Measurements from ENCODE around the gene FBXW11. TPM values are rescaled to one million over a fixed set of nuclear protein-coding genes. Genes with fewer than 3 reads are reported as not detected.
A peak's percentile ranks its signal among the peaks of the same experiment; 100 is the strongest.

The FBXW11 gene
- total RNA-seq, 1 experiment from 2014 or later, result 52.0 TPM

- H3K36me3 ChIP-seq (ENCODE audit: control insufficient read depth in 1 of 2, insufficient read depth in 2 of 2, low read length in 2 of 2), result no peaks in the 10 kb centered on the region
- ChIA-PET RAD21 (ENCODE audit: low non-redundant PET in 1 of 2, low total read pairs in 2 of 2, uncharacterized antibody in 2 of 2, unreplicated experiment in 2 of 2) (no interaction called here), POLR2A (no interaction called here), CTCF (no interaction called here)
- H3K4me1 ChIP-seq (ENCODE audit: control insufficient read depth in 1 of 2, insufficient read depth in 2 of 2, low read length in 2 of 2), result peaks cover 45 to 52% of the 10 kb centered on the region in 2 experiments
- TF ChIP-seq RAD21 (IDR thresholded peaks at IDR 0.05; ENCODE audit: low read depth), result no peak
- H3K27ac ChIP-seq (ENCODE audit: low read depth, low read length), result no peak overlapping the region
- no peak overlapping the region for H3K4me3 ChIP-seq (replicated peaks in 1 of 2; ENCODE audit: low read depth in 1 of 2, low read length in 2 of 2)
- no peak overlapping the region for H3K4me2 ChIP-seq (ENCODE audit: low read length)
- no peaks in the 10 kb centered on the region for H3K27me3 ChIP-seq (ENCODE audit: insufficient read depth, low read length)
- H3K9ac ChIP-seq (ENCODE audit: low read length), result no peak overlapping the region
- BruUV-seq (replicated peaks), result no TSS peak
- no peak overlapping the region for H2AFZ ChIP-seq (ENCODE audit: low read depth, low read length, poor library complexity, severe bottlenecking)
- ATAC-seq (no peak), DNase-seq (ENCODE audit: low read depth, low spot score) (no peak)
- intact Hi-C loops (cut with micrococcal nuclease), result no loop called here
- no peaks in the 10 kb centered on the region for H3K9me2 ChIP-seq (ENCODE audit: insufficient read depth)
- H4K20me1 ChIP-seq (ENCODE audit: insufficient read depth), result peaks cover 15% of the 10 kb centered on the region; the same call in 1 of the 2 replicates
- H3K79me2 ChIP-seq (ENCODE audit: insufficient read depth, low read length), result peaks cover 96% of the 10 kb centered on the region
- H3K9me3 ChIP-seq (ENCODE audit: control insufficient read depth in 1 of 2, insufficient read depth in 1 of 2, low read depth in 1 of 2, low read length in 2 of 2), result no peaks in the 10 kb centered on the region
Observed at GRCh38 chr5:171957591-171958251, 48.7 kb downstream of the FBXW11 start.

DNA sequence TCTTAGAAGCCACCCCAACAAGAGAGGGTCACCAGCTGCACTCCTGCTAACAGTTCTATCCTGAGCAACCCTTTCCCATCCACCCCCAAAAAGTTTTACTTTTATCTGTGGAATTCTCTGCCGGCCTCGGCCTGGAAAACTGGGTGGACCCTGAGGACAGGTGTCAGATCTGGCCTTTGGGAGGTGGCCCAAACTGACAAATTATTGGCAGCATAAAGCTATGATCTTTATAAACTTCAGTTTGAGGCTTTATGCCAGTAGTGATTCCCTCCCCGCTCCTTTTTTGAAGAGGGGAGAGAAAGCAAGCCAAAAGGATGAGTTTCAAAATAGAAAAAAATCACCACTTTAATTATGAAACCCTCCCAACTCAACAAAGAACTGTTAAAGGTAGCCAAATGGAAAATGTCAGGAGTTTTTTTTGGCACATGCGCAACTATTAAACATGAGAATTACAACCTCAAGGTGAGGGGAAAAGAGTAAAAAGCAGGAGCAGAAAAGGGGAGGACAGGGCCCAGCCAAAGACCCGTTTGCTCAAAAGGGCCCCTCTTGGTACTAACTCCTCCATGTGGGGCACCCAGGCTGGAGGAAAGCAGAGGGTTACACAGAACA is 49.4 kb downstream of the FBXW11 start:
- H3K4me3 ChIP-seq (replicated peaks in 1 of 2; ENCODE audit: low read depth in 1 of 2, low read length in 2 of 2), result no peak overlapping the region
- H4K20me1 ChIP-seq (ENCODE audit: insufficient read depth), result peaks cover 12% of the 10 kb centered on the region; the same call in 1 of the 2 replicates
- TF ChIP-seq SIN3A (IDR thresholded peaks at IDR 0.05; ENCODE audit: low read depth) (no peak), POLR2AphosphoS5 (IDR thresholded peaks at IDR 0.05; ENCODE audit: low read depth, low read length) (no peak), ATF3 (IDR thresholded peaks at IDR 0.05) (no peak), CEBPB (IDR thresholded peaks at IDR 0.05; ENCODE audit: low read depth) (no peak), CBX3 (IDR thresholded peaks at IDR 0.05; ENCODE audit: low read depth) (no peak), RAD21 (IDR thresholded peaks at IDR 0.05; ENCODE audit: low read depth) (no peak), SRF (IDR thresholded peaks at IDR 0.05; ENCODE audit: low read depth) (no peak), POLR2A (IDR thresholded peaks at IDR 0.05; ENCODE audit: borderline replicate concordance, extremely low read depth, insufficient read depth, insufficient read length) (no peak), ZFX (IDR thresholded peaks at IDR 0.05) (no peak), EZH2phosphoT487 (IDR thresholded peaks at IDR 0.05; ENCODE audit: borderline replicate concordance) (no peak)
- TF ChIP-seq, protein P1, sequence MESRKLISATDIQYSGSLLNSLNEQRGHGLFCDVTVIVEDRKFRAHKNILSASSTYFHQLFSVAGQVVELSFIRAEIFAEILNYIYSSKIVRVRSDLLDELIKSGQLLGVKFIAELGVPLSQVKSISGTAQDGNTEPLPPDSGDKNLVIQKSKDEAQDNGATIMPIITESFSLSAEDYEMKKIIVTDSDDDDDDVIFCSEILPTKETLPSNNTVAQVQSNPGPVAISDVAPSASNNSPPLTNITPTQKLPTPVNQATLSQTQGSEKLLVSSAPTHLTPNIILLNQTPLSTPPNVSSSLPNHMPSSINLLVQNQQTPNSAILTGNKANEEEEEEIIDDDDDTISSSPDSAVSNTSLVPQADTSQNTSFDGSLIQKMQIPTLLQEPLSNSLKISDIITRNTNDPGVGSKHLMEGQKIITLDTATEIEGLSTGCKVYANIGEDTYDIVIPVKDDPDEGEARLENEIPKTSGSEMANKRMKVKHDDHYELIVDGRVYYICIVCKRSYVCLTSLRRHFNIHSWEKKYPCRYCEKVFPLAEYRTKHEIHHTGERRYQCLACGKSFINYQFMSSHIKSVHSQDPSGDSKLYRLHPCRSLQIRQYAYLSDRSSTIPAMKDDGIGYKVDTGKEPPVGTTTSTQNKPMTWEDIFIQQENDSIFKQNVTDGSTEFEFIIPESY (IDR thresholded peaks at IDR 0.05; ENCODE audit: extremely low read depth, insufficient replicate concordance, low read length), result no peak
- H3K36me3 ChIP-seq (ENCODE audit: control insufficient read depth in 1 of 2, insufficient read depth in 2 of 2, low read length in 2 of 2), result no peaks in the 10 kb centered on the region
- peaks cover 46 to 52% of the 10 kb centered on the region in 2 experiments for H3K4me1 ChIP-seq (ENCODE audit: control insufficient read depth in 1 of 2, insufficient read depth in 2 of 2, low read length in 2 of 2)
- ATAC-seq (no peak), DNase-seq (ENCODE audit: low read depth, low spot score) (no peak)
- intact Hi-C loops (cut with micrococcal nuclease), result no loop called here
- no peak overlapping the region for H3K4me2 ChIP-seq (ENCODE audit: low read length)
- ChIA-PET CTCF (no interaction called here), POLR2A (no interaction called here), RAD21 (ENCODE audit: low non-redundant PET in 1 of 2, low total read pairs in 2 of 2, uncharacterized antibody in 2 of 2, unreplicated experiment in 2 of 2) (no interaction called here)
- H3K9me2 ChIP-seq (ENCODE audit: insufficient read depth), result no peaks in the 10 kb centered on the region
- no peaks in the 10 kb centered on the region for H3K9me3 ChIP-seq (ENCODE audit: control insufficient read depth in 1 of 2, insufficient read depth in 1 of 2, low read depth in 1 of 2, low read length in 2 of 2)
- peak overlapping the region; percentile 16; the same call in 1 of the 2 replicates for H3K9ac ChIP-seq (ENCODE audit: low read length)
- H3K27ac ChIP-seq (ENCODE audit: low read depth, low read length), result no peak overlapping the region
- no peaks in the 10 kb centered on the region for H3K27me3 ChIP-seq (ENCODE audit: insufficient read depth, low read length)
- no TSS peak for BruUV-seq (replicated peaks)
- peaks cover 93% of the 10 kb centered on the region for H3K79me2 ChIP-seq (ENCODE audit: insufficient read depth, low read length)
- no peak overlapping the region for H2AFZ ChIP-seq (ENCODE audit: low read depth, low read length, poor library complexity, severe bottlenecking)
